ENCODE data around the gene PPARA.

GRCh38 chr22:46105494-46106278 lies 44.6 kb upstream of the PPARA start:
- TF ChIP-seq CTCF (IDR thresholded peaks at IDR 0.05; ENCODE audit: extremely low read depth in 1 of 2, insufficient read depth in 1 of 2, low read depth in 1 of 2, low read length in 2 of 2) = no peak
- no peak for TF ChIP-seq POLR2A (IDR thresholded peaks at IDR 0.05; ENCODE audit: low read depth, low read length)
- TF ChIP-seq POLR2AphosphoS5 (IDR thresholded peaks at IDR 0.05; ENCODE audit: insufficient read depth, low read depth, low read length) = no peak
